ENCODE measurements around the gene ALDH2. TPM values are rescaled to one million over a fixed set of nuclear protein-coding genes. Genes with fewer than 3 reads are reported as not detected.
"Not testable (repeated sequence)": the region's sequence is repeated elsewhere in the genome, so short reads cannot be mapped to it uniquely, and the experiment has no call there.

ALDH2 gene
- total and polyA plus RNA-seq, 8 donors, result 50.3 to 296 (median 131) TPM

DNA sequence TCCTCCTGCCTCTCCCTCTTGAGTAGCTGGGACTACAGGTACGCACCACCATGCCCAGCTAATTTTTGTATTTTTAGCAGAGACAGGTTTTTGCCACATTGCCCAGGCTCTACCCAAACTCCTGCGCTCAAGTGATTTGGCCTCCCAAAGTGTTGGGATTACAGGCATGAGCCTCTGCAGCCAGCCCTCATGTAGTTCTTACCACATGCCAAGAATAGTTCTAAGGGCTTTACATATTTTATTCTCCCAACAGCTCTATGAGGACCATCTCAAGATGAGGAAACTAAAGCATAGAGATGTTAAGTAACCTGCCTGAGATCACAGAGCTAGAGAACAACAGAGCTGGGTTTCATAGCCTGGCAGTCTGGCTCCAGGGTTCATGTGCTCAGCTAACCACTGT is 37.9 kb upstream of the ALDH2 start:
- DNase-seq, result no peak
- no peaks in the 10 kb centered on the region for H3K27me3 ChIP-seq
- H3K27ac ChIP-seq, result no peak overlapping the region
- WGBS, 5 donors, result 90 to 100% (median 97%) methylated on average over 2 of the region's 2 CpGs
- H3K4me3 ChIP-seq, result no peak overlapping the region
- intact Hi-C loops (cut with DNase I; ENCODE audit: low total_unique reads), result no loop called here
- H3K4me1 ChIP-seq, result no peaks in the 10 kb centered on the region
- TF ChIP-seq EP300 (IDR thresholded peaks at IDR 0.05) (no peak), POLR2A (IDR thresholded peaks at IDR 0.05) (no peak), CTCF (IDR thresholded peaks at IDR 0.05) (no peak), POLR2AphosphoS5 (IDR thresholded peaks at IDR 0.05) (no peak)
- H3K36me3 ChIP-seq, result peaks cover 15 to 93% (median 87%) of the 10 kb centered on the region in 4 donors
- H3K9me3 ChIP-seq, result no peaks in the 10 kb centered on the region

DNA sequence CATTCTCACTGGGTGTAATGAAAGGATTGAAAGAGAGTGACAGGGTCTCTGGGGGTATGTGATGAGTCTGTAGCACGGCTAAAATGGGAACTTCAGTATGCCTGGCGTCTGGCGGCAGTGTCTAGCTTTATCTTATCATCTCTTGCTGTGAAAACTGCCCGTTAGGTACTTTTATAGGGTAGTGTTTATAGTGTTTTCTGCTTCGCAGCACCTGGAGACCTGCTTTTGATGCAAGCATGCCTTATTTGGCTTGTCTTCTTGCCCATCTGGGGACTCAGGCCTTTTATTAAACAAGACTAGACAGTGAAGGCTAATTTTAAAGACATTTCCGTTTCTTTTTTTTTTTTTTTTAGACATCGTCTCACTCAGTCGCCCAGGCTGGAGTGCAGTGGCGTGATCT is 36.3 kb upstream of the ALDH2 start:
- TF ChIP-seq CTCF (IDR thresholded peaks at IDR 0.05) (no peak), POLR2AphosphoS5 (IDR thresholded peaks at IDR 0.05) (no peak), EP300 (IDR thresholded peaks at IDR 0.05) (no peak), POLR2A (IDR thresholded peaks at IDR 0.05) (no peak)
- peaks cover 18 to 97% (median 93%) of the 10 kb centered on the region in 4 donors for H3K36me3 ChIP-seq

GRCh38 chr12:111732786-111733185 is 33.9 kb upstream of the ALDH2 start:
- peaks cover 32 to 97% (median 94%) of the 10 kb centered on the region in 4 donors for H3K36me3 ChIP-seq
- no peaks in the 10 kb centered on the region for H3K4me1 ChIP-seq
- intact Hi-C loops (cut with DNase I; ENCODE audit: low total_unique reads), result no loop called here
- TF ChIP-seq CTCF (IDR thresholded peaks at IDR 0.05) (no peak), POLR2A (IDR thresholded peaks at IDR 0.05) (no peak), EP300 (IDR thresholded peaks at IDR 0.05) (no peak), POLR2AphosphoS5 (IDR thresholded peaks at IDR 0.05) (no peak)
- no peaks in the 10 kb centered on the region for H3K27me3 ChIP-seq
- H3K4me3 ChIP-seq, result no peak overlapping the region
- no peak overlapping the region for H3K27ac ChIP-seq
- 83 to 90% (median 88%) methylated on average over 4 of the region's 4 CpGs for WGBS, 5 donors
- no peak for DNase-seq
- no peaks in the 10 kb centered on the region for H3K9me3 ChIP-seq

More for the DNA sequence above, 36.3 kb upstream of the ALDH2 start:
- Histone ChIP-seq H3K4me1 (no peaks in the 10 kb centered on the region), H3K4me3 (no peak overlapping the region), H3K27me3 (no peaks in the 10 kb centered on the region), H3K27ac (no peak overlapping the region), H3K9me3 (no peaks in the 10 kb centered on the region)
- WGBS, 5 donors, result 86 to 93% (median 89%) methylated on average over 9 of the region's 9 CpGs
- intact Hi-C loops (cut with DNase I; ENCODE audit: low total_unique reads), result no loop called here
- no peak for DNase-seq

DNA sequence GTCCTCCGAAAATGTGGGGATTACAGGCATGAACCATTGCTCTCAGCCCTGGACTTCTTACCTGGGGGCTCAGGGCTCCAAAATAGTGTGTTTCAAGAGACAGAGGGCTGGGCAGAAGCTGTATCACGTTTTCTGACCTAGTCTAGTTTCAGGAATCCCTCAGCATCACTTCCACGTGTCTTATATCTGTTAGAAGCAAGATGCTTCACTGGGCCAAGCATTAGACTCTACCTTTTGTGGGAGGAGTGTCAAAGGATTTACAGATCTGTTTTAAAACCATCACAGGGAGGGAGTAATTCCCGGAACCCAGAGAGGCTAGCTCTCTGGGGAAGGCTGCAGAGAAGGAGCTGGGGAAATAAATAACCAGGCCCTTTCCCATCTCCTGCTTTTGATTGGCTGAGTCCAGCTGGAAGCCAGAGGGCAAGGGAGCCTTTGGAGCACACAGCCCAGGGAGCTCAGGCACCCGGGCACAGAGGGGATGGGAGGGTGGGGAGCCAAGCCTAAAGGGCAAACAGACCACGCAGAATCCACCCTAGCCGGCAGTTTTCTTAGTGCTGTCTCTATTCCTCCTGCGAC is 33.3 kb upstream of the ALDH2 start:
- intact Hi-C loops (cut with DNase I; ENCODE audit: low total_unique reads), result no loop called here
- no peak for DNase-seq
- peaks cover 31 to 97% (median 94%) of the 10 kb centered on the region in 4 donors for H3K36me3 ChIP-seq
- TF ChIP-seq EP300 (IDR thresholded peaks at IDR 0.05) (no peak), POLR2AphosphoS5 (IDR thresholded peaks at IDR 0.05) (no peak), POLR2A (IDR thresholded peaks at IDR 0.05) (no peak), CTCF (IDR thresholded peaks at IDR 0.05) (no peak)
- no peak overlapping the region for H3K27ac ChIP-seq
- no peaks in the 10 kb centered on the region for H3K4me1 ChIP-seq
- WGBS, 5 donors, result 82 to 92% (median 87%) methylated on average over 8 of the region's 8 CpGs
- no peaks in the 10 kb centered on the region for H3K9me3 ChIP-seq
- no peaks in the 10 kb centered on the region for H3K27me3 ChIP-seq
- H3K4me3 ChIP-seq, result no peak overlapping the region

DNA sequence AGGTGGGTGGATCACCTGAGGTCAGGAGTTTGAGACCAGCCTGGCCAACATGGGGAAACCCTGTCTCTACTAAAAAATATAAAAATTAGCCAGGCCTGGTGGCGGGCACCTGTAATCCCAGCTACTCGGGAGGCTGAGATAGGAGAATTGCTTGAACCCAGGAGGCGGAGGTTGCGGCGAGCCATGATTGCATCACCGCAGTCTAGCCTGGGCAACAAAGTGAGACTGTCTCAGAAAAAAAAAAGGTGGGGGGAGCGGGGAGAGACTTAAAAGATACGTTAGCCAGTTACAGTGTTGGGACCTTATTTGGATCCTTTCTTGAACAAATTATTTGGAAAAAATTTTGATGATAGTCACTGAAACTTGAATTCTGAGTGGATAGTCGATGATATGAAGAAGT is 27.2 kb upstream of the ALDH2 start:
- DNase-seq; H3K27me3 ChIP-seq; intact Hi-C loops (cut with DNase I; ENCODE audit: low total_unique reads); H3K27ac ChIP-seq; H3K4me3 ChIP-seq; H3K9me3 ChIP-seq: not testable (repeated sequence)
- Histone ChIP-seq H3K4me1 (peaks cover 4 to 23% (median 13%) of the 10 kb centered on the region in 4 donors), H3K36me3 (peaks cover 17 to 60% (median 51%) of the 10 kb centered on the region in 4 donors)
- 96 to 99% (median 97%) methylated on average over 9 of the region's 9 CpGs for WGBS, 5 donors

All from stomach (tissue), 9 donors.